Vein endothelial cell (primary cell): ENCODE measurements around the gene ORAI1. TPM values are rescaled to one million over a fixed set of nuclear protein-coding genes. Genes with fewer than 3 reads are reported as not detected.

Experiments used
- small RNA-seq: library from RNA; depleted of rRNA; stranded (forward); fragments of <200 nt; gene quantifications from one replicate; pipeline ENCODE3, GENCODE V24; 2012
- total RNA-seq: library from RNA; depleted of rRNA; stranded (reverse); fragments of >200 nt; gene quantifications from 2 replicates; pipeline ENCODE4 v1.2.3, GENCODE V29; 2012

The ORAI1 gene
- 20.6 and 23.5 TPM in 2 replicates for total RNA-seq

GRCh38 chr12:121626087-121626852 is at the start of gene ORAI1:
ORAI1 (plus strand) TSS chr12:121626530.

GRCh38 chr12:121580959-121581685 is 45.2 kb upstream of the ORAI1 start, which contains the start of gene KDM2B:
KDM2B (minus strand) TSS chr12:121581023; CDS start chr12:121580911, 112 bp downstream.

GRCh38 chr12:121669521-121669900 is 43.2 kb downstream of the ORAI1 start, which contains the start of gene MORN3:
MORN3 (minus strand) TSS chr12:121669654; CDS start chr12:121669483, 171 bp downstream.

Small RNA genes within 50 kb of the gene (small RNA-seq; reads per million reads assigned to genes)
- gene RNU6-1004P = not detected

Other genes with a start within 250 kb of the ORAI1 start
- 32.7 and 59.8 TPM in 2 replicates for gene RNF34, start 226.4 kb upstream of the ORAI1 start, total RNA-seq
- gene KDM2B, start 45.5 kb upstream of the ORAI1 start, total RNA-seq = 33.4 and 34.9 TPM in 2 replicates
- gene MORN3, start 43.1 kb downstream of the ORAI1 start, total RNA-seq = 0.65 and 0.67 TPM in 2 replicates
- 9.2 and 13.1 TPM in 2 replicates for gene TMEM120B, start 86.2 kb downstream of the ORAI1 start, total RNA-seq
- gene RHOF, start 167.2 kb downstream of the ORAI1 start, total RNA-seq = 14.9 and 15.7 TPM in 2 replicates
- 6.5 and 7.2 TPM in 2 replicates for gene SETD1B, start 177.5 kb downstream of the ORAI1 start, total RNA-seq
- not detected in 2 replicates for gene HPD, start 232.3 kb downstream of the ORAI1 start, total RNA-seq